KG1 (cell line): Measurements from ENCODE around the gene PAF1.

Source experiments
- DNase-seq: peaks from one replicate; lab custom pipeline; 2025; lab: John Stamatoyannopoulos, UW

PAF1 gene

DNA sequence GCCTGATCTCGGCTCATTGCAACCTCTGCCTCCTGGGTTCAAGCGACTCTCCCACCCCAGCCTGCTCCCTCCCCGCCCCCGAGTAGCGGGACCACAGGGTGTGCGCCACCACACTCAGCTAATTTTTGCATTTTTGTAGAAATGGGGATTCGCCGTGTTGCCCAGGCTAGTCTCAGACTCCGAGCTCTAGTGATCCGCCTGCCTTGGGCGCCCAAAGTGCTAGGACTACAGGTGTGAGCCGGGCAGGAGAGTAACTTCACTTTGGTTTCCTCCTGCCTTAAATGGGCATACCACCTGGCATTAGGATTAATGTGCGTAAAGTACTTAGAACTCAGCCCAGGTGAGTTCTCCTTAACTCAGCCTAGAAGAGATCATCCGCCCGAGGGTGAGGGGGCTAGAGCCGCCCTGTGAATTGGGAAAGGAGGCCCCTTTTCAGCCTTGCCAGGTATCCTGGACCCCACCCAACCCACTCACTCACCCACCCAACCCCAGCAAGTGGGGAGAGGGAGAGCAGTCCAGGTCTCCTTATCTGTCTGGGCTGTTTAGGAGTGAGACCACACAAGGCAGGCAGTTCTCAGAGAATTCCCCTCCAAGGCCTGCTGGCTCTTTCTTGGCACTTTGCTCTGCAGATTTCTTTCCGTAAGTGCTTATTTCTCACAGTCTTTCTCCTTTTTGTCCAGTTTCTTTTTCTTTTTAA lies 14.5 kb upstream of the PAF1 start:
- no peak for DNase-seq

DNA sequence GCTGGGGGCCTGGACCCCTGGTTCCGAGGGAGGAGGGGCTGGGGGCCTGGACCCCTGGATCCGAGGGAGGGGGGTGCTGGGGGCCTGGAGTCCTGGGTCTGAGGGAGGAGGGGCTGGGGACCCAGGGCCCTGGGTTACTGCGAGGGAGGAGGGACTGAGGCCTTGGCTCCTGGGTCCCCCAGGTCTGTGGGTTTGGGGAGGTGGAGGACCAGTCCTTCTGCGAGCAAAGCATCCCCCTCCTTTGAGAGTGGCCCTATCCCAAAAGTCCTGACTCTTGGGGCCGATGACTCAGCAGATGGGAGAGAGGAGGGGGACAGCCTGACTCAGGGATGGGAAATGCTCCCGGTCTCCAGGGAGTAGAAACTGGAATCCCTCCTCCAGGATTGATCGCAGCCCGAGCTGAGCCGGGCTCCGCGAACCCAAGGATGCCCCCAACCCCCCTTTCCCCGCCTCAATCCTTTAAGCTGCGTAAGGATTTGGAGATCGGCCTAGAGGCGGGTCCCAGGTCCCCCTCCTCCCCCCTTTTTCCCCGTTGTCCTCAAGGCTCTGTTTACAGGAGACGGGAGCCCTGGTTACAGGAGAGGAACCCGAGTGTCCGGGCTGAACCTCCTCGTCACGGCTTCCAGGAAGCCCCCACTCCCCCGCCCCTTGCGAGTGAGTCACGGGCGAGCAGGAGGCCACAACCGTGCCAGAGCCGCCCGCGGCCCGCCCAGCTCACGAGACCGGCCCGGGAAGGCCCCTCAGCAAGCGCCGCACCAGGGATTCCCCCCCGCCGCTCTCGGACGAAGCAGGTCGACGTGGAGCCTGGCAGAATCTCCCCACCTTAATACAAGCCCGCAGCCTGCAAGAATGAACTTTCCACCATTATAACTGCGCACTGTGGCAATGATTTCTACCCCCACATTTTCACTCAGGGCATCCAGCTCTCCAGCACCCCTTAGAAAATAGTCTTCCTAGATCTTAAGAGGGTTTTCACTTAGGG lies 12.7 kb upstream of the PAF1 start:
- DNase-seq = peak; percentile 36

DNA sequence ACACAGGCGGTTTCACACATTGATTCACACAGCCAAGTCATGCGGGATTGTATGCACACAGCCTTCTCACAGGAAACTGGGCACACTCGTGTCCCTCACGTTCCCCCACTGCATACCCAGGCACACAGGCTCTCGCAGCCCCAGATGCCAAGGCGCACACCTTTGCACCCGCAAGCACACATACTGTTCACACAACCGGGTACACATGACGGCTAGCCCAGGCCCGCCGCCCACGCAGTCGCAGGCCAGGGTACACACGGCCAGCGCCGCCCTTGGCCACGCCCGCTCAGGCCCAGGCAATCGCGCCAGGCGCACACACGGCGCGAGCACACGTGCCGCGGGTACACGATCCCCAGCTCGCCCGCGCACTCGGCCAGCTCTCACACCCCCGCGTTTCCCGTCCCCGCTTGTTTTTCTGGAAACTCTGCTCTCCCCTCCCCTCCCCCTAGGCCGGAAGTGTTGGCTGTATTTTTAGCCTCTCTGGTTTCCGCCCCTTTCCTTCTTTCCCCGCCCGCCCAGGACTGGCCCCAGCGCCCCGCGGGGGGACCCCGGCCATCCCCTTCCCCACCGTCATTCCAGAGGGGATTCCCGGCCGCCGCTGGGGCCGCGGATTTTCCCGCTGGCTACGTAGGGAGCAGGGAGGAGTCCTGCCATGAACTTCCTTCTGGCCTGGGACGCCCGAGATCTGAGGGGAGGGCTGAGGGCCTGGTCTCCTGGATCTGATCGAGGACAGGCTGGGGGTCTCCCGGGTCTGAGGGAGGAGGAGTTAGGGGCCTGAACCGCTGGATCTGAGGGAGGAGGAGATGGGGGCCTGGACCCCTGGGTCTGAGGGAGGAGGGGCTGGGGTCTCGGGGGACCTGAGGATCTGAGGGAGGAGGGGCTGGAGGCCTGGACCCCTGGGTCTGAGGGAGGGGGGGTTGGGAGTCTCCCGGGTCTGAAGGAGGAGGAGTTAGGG lies 11.7 kb upstream of the PAF1 start:
- peak; percentile 48 for DNase-seq

DNA sequence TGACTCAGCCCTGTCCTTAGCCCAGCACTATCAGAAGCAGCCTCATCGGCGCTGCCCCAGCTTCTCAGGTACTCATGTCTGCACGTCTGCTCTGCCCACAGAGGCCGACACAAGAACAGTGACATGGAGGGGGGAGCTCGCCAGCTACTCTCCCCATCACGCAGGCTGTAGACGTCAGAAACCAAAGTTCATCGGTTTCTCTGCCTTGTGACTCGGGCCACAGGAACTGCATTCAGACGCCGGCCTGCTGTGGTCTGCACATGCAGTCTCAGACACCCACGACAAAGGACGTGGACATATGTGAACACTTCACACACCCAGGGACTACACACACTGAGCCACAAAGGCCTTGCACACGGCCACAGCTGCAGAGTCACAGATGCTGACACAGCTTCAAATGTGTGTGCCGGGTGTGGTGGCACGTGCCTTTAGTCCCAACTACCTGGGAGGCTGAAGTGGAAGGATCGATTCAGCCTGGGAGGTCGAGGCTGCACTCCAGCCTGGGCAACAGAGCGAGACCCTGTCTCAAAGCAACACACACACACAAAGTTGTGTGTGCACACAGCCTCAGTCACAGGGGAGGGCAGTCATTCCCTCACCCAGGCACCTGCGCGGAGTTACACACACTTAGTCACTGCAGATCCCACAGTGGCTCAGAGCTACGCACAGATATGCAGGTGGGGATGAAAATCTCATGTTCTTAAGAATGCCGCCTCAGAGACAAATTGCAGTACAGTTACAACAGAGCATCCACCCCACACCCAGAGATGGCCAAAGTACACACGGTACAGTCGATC lies 10.8 kb upstream of the PAF1 start:
- no peak for DNase-seq

DNA sequence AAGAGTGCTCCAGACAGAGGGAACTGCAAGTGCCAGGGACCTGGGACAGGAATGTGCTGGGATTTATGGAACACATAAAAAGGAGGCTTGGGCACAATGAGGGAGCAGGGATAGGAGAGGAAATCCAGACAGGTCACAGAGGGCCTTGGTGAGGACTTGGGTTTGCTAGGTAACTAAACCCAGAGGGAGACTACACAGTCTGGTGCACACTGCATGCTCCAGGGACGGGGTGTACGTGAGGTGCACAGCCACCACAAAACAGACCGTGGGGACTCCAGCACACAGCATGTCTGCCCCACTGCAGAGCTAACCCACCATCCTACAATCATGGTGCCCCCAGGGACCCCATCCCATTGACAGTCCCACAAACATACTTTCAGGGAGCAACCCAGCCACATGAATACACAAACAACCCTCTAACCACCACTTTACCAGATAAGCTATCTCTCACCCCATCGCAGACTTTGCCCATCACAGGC lies 10.2 kb upstream of the PAF1 start:
- DNase-seq = no peak

DNA sequence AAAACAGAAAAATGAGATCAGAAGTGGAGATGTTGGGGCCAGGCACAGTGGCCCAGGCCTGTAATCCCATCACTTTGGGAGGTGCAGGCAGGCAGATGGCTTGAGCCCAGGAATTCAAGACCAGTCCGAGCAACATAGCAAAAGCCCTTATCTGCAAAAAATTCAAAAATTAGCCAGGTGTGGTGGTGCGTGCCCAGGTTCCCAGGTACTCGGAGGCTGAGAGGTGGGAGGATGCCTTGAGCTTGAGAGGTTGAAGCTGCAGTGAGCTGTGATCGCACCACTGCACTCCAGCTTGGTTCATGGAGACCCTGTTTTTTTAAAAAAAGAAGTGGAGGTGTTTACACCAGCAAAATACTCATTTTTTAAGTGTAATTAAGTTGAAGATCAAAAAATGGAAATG lies 9.2 kb upstream of the PAF1 start:
- DNase-seq = no peak

DNA sequence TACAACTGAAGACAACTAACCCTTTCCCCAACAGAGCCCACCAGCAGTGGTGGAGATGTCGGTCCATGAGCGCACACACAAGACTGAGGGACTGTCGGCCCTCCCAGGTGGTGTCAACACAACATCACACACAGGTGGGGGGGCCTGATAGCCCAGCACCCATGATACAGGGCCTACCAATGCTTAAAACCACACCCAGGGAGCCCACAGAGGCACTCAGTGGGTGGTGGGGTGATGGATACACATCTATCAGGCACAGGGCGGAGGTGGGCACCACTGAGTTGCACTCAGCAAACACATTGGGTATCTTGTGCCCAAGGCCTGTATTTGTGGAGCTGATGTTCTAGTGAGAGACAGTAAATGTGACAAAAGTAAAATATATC lies 8.8 kb upstream of the PAF1 start:
- DNase-seq = no peak

DNA sequence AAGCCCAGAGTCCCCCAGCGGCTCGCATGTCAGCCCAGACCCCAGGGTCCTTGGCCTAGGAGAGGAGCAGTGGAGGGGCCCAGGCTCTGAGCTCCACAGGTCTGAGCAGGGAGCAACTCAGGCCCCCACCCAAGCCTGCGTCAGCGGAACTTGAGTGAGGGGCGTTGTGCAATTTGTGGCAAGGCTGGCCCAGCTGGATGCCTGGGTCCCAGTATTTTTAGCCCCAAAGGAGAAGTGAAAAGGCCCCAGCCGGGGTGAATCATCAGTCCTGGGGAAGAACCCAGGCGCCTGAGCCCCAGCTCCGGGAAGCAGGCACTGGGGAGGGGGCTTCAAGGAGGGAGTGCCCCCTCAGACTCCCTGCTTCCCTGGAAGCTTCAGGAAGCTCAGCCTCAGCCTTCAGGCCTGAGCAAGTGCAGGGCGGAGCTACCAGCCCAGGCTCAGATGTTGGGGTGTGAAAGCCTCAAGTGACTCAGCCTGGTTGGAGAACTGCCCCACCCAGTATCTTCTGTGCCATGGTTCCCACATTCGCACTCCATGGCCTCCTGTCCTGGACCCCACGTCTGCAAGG lies 7.5 kb upstream of the PAF1 start:
- no peak for DNase-seq

DNA sequence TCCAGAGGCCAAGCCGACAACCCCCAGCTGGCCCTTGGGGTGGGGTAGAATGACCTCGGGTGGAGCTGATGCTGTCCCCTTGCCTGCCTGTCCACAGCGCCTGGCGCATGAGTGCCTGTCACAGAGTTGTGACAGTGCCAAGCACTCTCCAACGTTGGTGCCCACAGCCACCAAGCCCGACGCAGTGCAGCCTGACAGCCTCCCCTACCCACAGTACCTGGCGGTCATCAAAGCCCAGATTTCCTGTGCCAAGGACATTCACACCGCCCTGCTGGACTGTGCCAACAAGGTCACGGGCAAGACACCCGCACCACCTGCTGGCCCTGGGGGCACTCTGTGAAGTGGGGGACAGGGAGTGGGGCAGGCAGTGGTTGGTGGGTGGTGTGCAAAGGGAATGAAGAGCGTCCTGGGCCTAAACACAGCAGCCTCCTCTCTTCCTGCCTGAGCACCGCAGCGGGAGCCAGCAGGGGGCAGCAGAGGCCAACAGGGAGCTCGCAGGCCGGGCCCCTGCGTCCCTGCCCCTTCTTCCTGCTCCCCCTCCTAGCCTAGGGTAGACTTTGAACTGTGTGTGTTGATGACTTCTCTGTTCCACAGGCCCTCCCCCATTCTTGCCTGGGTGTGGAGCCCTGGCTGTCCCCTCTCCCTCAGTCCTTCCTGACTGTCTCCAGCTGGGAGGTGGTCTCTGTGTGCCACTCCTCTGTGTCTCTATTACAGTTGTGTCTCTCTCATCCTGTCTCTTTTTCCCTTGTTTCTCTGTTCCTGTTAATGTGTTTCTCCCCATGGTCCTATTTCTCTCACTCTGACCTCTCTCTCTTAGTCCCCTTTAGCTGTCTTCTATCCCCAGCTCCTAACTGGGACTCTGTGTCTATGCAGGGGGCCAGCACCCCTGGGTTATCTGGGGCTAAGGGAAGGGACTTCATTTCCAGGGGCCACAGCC lies 6.7 kb upstream of the PAF1 start:
- DNase-seq = peak; percentile 40

DNA sequence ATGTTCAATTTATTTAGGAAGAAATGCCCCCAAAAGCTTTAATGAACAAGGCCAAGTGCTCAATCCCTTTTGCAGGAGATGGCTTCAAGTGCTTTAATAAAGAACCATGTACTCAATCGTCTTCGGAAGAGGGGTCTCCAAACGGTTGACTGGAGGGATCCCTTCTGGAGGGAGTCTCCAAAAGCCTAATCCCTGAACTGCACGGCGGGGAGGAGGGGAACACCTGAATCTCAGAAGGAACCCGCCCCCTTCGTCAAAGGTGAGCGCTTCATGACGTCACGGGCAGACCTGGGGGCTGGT lies 505 bp downstream of the PAF1 start:
- no peak for DNase-seq

DNA sequence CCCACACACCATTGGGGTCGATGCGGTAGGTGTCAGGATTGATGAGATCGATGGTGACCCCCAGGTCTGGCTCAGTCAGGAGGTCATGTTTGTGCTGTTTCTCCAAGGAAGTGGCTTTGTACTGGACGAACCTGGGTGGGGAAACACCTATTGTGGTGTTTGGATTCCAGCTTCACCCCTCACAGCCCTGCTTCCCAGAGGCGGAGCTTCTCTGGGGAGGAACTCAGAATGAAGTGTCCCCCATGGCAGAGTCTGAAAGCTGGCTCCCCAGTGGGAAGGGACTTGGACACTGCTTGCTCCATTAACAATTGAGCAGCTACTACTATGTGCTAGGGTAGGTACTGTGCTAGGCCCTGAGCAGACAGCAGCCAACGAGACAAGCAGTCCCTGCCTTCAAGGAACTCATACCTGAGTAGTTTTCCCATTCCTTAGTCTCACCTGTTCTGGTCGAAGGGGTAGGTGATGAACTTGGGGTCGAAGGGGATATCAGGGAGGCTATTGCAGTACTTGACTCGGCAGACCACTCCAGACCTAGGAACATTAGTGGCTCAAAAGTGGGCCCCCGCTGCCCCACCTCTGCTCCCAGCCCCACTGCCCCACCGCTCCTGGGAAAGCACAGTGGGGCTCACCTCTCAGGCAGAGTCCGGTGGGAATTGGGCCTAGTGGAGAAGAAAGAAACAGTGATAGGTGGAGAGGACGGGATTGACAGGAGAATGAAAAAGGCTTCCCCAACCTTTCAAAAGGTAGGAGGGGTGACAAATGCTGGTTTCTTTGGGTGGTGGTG lies 1.1 kb downstream of the PAF1 start:
- no peak for DNase-seq

DNA sequence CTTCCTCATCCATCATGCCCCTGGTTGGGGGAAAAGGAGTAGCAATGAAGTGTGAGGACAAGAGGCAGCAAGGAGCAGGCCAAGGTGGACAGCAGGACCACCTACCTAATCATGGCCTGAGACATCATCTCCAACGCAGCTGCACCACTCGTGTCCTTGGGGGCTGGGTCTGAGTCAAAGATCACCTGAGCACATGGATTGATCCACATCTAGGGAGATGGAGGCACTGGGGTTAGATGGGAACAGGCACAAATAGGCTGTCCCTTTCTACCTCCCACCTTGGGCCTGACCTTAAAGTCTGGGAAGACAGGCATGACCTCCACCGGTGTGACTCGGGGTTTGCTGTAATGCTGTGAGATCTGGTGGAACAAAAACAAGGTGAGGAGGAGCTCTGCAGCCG lies 2.2 kb downstream of the PAF1 start:
- no peak for DNase-seq

DNA sequence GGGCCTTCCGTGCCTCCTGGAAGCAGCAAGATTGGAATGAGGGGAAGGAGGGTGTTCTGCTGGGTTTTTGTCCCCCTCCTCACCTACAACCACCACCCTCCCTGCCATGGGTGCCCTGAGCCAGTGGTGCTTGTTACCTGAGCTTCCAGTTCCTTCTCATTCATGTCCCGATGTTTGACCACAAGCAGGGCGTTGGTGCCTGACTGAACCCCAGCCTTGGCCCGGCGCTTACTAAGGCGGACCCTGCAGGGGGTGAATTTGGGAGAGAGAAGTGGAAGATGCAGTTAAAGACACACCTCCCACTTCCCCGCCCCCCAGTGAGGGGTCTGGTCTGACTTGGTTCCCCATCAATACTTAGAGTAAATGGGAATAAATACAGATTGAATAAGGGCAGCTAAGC lies 4.3 kb downstream of the PAF1 start:
- no peak for DNase-seq

DNA sequence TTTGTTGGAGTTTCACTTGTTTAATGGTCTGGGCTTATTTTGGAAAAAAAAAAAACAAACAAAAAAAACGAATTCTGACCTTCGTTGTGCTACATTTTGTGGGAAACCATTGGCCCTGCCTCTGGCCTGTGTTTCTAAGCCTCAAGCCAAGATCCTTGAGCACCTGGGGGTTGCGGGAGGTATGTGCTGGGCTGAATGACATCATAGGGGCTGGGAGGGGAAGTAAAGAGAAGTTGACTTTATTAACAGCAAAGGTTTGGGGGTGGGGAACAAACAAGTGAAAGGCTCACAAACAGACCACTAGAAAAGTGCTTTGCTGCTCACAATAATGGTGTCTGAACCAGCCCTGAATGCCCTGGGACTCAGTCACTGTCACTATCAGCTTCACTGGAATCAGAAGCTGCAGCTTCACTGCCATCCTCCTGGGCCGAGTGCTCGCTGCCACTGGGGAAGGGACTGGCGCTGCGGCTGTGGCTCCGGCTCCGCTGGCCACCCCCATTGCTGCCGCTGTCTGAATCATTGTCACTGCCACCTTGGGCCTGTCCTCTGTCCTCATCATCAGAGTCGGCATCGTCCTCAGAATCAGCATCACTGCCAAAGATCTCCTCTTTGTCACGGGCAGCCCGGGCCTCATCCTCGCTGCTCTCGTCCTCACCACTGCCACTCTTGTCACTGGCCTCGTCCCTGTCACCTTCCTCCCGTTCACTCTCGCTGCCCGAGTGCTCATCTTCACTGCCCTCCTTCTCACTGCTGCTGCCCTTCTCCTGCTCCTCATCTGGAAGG lies 5.1 kb downstream of the PAF1 start:
- no peak for DNase-seq

DNA sequence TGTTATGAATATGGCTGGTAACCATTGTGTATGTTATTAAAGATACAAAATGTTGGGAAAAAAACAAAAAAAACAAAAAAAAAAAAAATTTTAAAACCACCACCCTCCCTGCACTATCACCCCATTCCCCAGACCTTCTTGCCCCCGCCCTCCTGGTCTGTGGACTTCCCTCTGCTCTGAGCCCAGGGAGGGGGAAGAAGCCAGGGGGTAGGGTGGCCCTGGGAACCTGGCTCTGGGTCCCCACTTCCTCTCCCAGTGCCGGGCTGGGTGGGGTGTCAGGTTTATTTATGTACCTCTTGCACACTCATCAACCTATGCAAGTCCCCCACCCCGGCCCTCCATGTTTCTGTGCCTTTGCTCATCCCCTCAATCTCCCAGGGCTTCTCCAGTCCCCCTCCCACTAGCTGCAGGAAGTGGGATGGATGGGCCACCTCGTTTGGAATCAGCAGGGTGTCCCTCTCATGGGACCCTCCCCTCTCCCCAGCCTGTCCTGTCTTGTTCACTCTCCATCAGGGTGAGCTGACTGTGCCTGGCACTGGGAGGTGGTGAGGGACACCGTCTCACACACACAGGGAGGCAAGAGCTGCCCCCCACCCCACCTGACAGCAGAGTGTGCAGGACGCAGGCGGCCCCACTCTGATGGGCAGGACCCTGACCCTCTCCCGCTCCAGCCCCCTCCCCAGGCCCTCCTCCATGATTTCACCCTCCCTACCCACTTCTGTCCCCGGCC lies 5.9 kb downstream of the PAF1 start:
- DNase-seq = no peak

DNA sequence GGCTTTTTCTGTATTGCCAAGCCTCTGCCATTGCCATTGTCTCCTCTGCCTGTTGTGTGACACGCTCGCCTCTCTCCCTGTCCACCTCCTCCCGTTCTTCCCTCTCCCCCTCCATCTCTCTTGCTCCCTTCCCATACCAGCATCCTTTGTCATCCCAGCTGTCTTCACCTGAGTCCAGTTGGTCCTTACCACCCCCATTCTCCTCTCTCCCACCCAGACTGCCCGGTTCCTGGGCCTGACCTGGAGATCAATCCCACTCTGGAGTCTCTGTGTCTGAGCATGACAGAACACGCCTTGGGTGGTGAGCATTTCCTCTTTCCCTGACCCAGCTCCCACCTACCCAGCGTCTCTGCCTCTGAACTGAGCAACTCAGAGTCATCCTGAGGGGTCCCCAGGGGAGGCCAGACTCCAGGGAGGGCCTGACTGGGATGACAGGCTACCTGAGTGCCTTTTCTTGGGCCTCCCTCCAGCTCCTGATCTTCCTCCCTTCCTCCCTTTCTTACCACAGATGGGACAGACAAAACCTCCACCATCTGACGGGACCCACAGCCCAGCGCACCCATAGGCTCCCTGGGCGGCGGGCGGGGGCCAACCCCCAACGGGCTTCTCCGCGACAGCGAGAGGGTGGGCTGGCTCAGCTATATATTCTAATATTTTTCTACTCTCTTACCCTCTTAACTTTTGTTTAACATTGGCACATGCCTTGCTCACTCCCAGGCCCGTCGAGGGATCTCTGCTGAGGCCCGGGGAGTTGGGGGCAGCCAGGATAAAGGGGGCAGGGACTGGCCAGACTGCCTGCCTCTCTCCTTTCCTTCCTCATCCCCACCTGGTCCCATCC lies 7.7 kb downstream of the PAF1 start:
- DNase-seq = no peak
